CD14-positive monocyte (primary cell): ENCODE measurements around the gene PPIF. TPM values are rescaled to one million over a fixed set of nuclear protein-coding genes. Genes with fewer than 3 reads are reported as not detected.

Experiments used
- DNase-seq, 3 donors: peaks; one replicate each; pipeline ENCODE4 v3.0.0-alpha.2; 2011 to 2022
- H2AFZ ChIP-seq: 2 replicates; pipeline ENCODE4 v1.6.0; 2012; ENCODE audit warnings: mild to moderate bottlenecking, low read depth, low read length, inconsistent platforms; ENCODE audit not compliant: insufficient read depth, poor library complexity, severe bottlenecking
- H3K27ac ChIP-seq, 2 donors: 1 replicate in 1 of 2; 2 replicates in 1 of 2; pipeline ENCODE4 v1.5.1; 2012 to 2013; ENCODE audit warnings: low read length in 2 of 2, control low read depth in 1 of 2, inconsistent platforms in 1 of 2, low read depth in 1 of 2, mild to moderate bottlenecking in 1 of 2
- H3K27me3 ChIP-seq, 2 donors: one replicate each; pipeline versions ENCODE4 v1.6.0 to v1.6.1; 2011 to 2013; ENCODE audit warnings: low read length in 2 of 2; ENCODE audit not compliant: control insufficient read depth in 2 of 2, insufficient read depth in 2 of 2
- H3K36me3 ChIP-seq, 2 donors: replicated peaks in 1 of 2; 1 replicate in 1 of 2; 2 replicates in 1 of 2; pipeline versions ENCODE4 v1.5.1 to v1.6.1; 2012 to 2013; ENCODE audit warnings: low read length in 2 of 2, control low read depth in 1 of 2, inconsistent platforms in 1 of 2, mild to moderate bottlenecking in 1 of 2; ENCODE audit not compliant: insufficient read depth in 2 of 2, control insufficient read depth in 1 of 2
- H3K4me1 ChIP-seq, 2 donors: 1 replicate in 1 of 2; 2 replicates in 1 of 2; pipeline versions ENCODE4 v1.5.1 to v1.6.1; 2012 to 2013; ENCODE audit warnings: low read length in 2 of 2, control low read depth in 1 of 2, inconsistent platforms in 1 of 2, mild to moderate bottlenecking in 1 of 2, moderate library complexity in 1 of 2; ENCODE audit not compliant: insufficient read depth in 2 of 2, control insufficient read depth in 1 of 2
- H3K4me2 ChIP-seq: replicated peaks from 2 replicates; pipeline ENCODE3; 2012; ENCODE audit warnings: low read length, moderate library complexity, mild to moderate bottlenecking; ENCODE audit not compliant: poor library complexity, severe bottlenecking; ENCODE audit errors: extremely low read depth
- H3K4me3 ChIP-seq, 3 experiments: fragments of 200-600 bp in 1 of 3; sonication (generic) in 1 of 3; replicated peaks in 1 of 3; 1 replicate in 2 of 3; 2 replicates in 1 of 3; pipeline ENCODE4 v1.5.1; 2011 to 2013; ENCODE audit warnings: low read length in 3 of 3, mild to moderate bottlenecking in 3 of 3, control low read depth in 2 of 3, low read depth in 2 of 3, inconsistent platforms in 1 of 3, moderate library complexity in 1 of 3
- H3K79me2 ChIP-seq: 2 replicates; pipeline ENCODE4 v1.6.0; 2012; ENCODE audit warnings: mild to moderate bottlenecking, control low read depth, inconsistent platforms, low read length, moderate library complexity; ENCODE audit not compliant: insufficient read depth
- H3K9ac ChIP-seq: 2 replicates; pipeline ENCODE4 v1.6.0; 2017; ENCODE audit warnings: low read length, mild to moderate bottlenecking; ENCODE audit not compliant: insufficient read depth, poor library complexity, severe bottlenecking
- H3K9me3 ChIP-seq, 2 donors: replicated peaks in 1 of 2; 1 replicate in 1 of 2; 2 replicates in 1 of 2; pipeline versions ENCODE4 v1.5.1 to v1.6.1; 2012 to 2013; ENCODE audit warnings: low read length in 2 of 2, control low read depth in 1 of 2; ENCODE audit not compliant: control insufficient read depth in 1 of 2, insufficient read depth in 1 of 2
- H4K20me1 ChIP-seq: 2 replicates; pipeline ENCODE4 v1.6.0; 2012; ENCODE audit warnings: mild to moderate bottlenecking, low read length, control low read depth, moderate library complexity; ENCODE audit not compliant: insufficient read depth
- H3K27ac Mint-ChIP-seq, 7 donors: one replicate each; pipeline ENCODE4 v1.8.0; 2020; ENCODE audit warnings: mild to moderate bottlenecking in 7 of 7, mixed read lengths in 7 of 7, moderate library complexity in 6 of 7, inconsistent platforms in 2 of 7
- H3K27me3 Mint-ChIP-seq, 3 donors: one replicate each; pipeline ENCODE4 v1.8.0; 2021 to 2022; ENCODE audit warnings: low read depth in 3 of 3, mild to moderate bottlenecking in 3 of 3, mixed read lengths in 3 of 3, moderate library complexity in 3 of 3, inconsistent platforms in 1 of 3
- H3K36me3 Mint-ChIP-seq, 2 donors: one replicate each; pipeline ENCODE4 v1.8.0; 2020; ENCODE audit warnings: mixed read lengths in 2 of 2, inconsistent platforms in 1 of 2, mild to moderate bottlenecking in 1 of 2
- H3K4me1 Mint-ChIP-seq: one replicate; pipeline ENCODE4 v1.8.0; 2020; ENCODE audit warnings: mild to moderate bottlenecking, mixed read lengths
- H3K4me3 Mint-ChIP-seq, 2 donors: one replicate each; pipeline ENCODE4 v1.8.0; 2020; ENCODE audit warnings: mild to moderate bottlenecking in 2 of 2, mixed read lengths in 2 of 2, moderate library complexity in 1 of 2
- H3K9me3 Mint-ChIP-seq, 7 donors: one replicate each; pipeline ENCODE4 v1.8.0; 2020 to 2022; ENCODE audit warnings: mixed read lengths in 7 of 7, mild to moderate bottlenecking in 6 of 7, moderate library complexity in 6 of 7, inconsistent platforms in 2 of 7
- CTCF ChIP-seq: fragments of 200-600 bp; IDR thresholded peaks from one replicate; pipeline ENCODE4 v1.8.0; 2022; ENCODE audit warnings: antibody characterized with exemption, mild to moderate bottlenecking
- WGBS: methylation state at CpG from one replicate; pipeline ENCODE4 v1.1.5; 2013; ENCODE audit warnings: missing lambda C conversion rate; ENCODE audit not compliant: insufficient coverage; 5-methylcytosine and 5-hydroxymethylcytosine counted together
- intact Hi-C, 2 donors: fragments of 100-400 bp; cut with micrococcal nuclease; formaldehyde crosslinking; loops; one replicate each; pipeline versions ENCODE4 v1.15.0 to v1.15.1; 2023
- polyA plus RNA-seq, 3 donors: library from polyadenylated mRNA; depleted of rRNA in 1 of 3; unstranded in 2 of 3; stranded (reverse) in 1 of 3; fragments of 300-500 nt in 2 of 3; fragments of >200 nt in 1 of 3; fragmentation: Illumina TruSeq in 2 of 3; gene quantifications; 1 replicate in 2 of 3; 2 replicates in 1 of 3; pipeline ENCODE4 v1.2.3, GENCODE V29; 2012 to 2021

Gene PPIF
- polyA plus RNA-seq, 3 donors, result 36.6 to 1,064 (median 52.3) TPM

- Histone ChIP-seq H4K20me1 (no peaks in the 10 kb centered on the region), H2AFZ (no peak overlapping the region), H3K27me3 (no peaks in the 10 kb centered on the region), H3K9me3 (no peaks in the 10 kb centered on the region), H3K4me2 (no peak overlapping the region), H3K79me2 (no peaks in the 10 kb centered on the region), H3K4me1 (peaks cover 21 to 22% of the 10 kb centered on the region in 2 donors), H3K4me3 (no peak overlapping the region), H3K9ac (no peak overlapping the region), H3K27ac (no peak overlapping the region), H3K36me3 (no peaks in the 10 kb centered on the region)
- peak overlapping the region in 6 of 7 donors; percentile 63 to 94 (median 84) for H3K27ac Mint-ChIP-seq
- DNase-seq, result peak in 1 of 3 donors; percentile 52
- TF ChIP-seq CTCF, result no peak
- peaks cover 3 to 9% (median 7%) of the 10 kb centered on the region in 3 donors for H3K27me3 Mint-ChIP-seq
- WGBS, result no CpG with 5 or more reads among the region's 2 CpGs
- peaks cover 0 to 2% of the 10 kb centered on the region in 2 donors for H3K36me3 Mint-ChIP-seq
- peaks cover 29% of the 10 kb centered on the region for H3K4me1 Mint-ChIP-seq
- intact Hi-C loops, result loop anchor here (5.0 kb wide), 2 partner anchors 36 to 86 kb away; no protein-coding TSS in a partner anchor
- H3K9me3 Mint-ChIP-seq, result peaks cover 0 to 7% (median 3%) of the 10 kb centered on the region in 7 donors
- H3K4me3 Mint-ChIP-seq, result no peak overlapping the region
These were observed 13.8 kb upstream of the PPIF start for GRCh38 chr10:79333513-79333912.

DNA sequence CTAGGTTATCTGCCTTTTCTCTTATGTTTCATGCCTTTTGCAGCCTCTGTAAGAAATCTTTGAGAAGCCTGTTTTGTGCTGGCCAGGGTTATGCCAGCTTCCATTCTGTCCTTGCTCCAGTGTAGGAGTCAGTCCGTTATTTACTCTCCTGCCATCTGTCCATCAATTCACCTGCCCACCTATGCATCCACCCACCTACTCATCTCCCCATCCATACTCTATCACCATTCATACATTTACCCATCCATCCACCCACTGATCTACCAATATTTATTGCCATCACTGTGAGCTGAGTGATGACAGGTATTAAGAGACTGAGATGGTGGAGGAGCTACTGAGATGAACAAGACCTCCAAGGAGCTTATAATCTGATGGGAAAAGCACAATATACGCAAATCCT lies 12.7 kb upstream of the PPIF start:
- no peaks in the 10 kb centered on the region for H3K36me3 ChIP-seq
- no peaks in the 10 kb centered on the region for H3K9me3 ChIP-seq
- Mint-ChIP-seq H3K27me3 (peaks cover 3 to 7% (median 5%) of the 10 kb centered on the region in 3 donors), H3K4me1 (peaks cover 24% of the 10 kb centered on the region), H3K36me3 (peaks cover 0 to 3% of the 10 kb centered on the region in 2 donors), H3K9me3 (peaks cover 0 to 7% (median 3%) of the 10 kb centered on the region in 7 donors), H3K4me3 (no peak overlapping the region), H3K27ac (peak overlapping the region in 5 of 7 donors; percentile 19 to 81 (median 52))
- DNase-seq, result no peak
- H3K4me1 ChIP-seq, result peaks cover 15% of the 10 kb centered on the region in 2 donors
- H3K4me2 ChIP-seq, result no peak overlapping the region
- 100% methylated on average over 1 of the region's 2 CpGs for WGBS
- TF ChIP-seq CTCF, result no peak
- intact Hi-C loops, result loop anchor here (5.0 kb wide), 2 partner anchors 37 to 87 kb away; no protein-coding TSS in a partner anchor
- H2AFZ ChIP-seq, result no peak overlapping the region
- no peak overlapping the region for H3K4me3 ChIP-seq
- H3K27me3 ChIP-seq, result no peaks in the 10 kb centered on the region
- no peaks in the 10 kb centered on the region for H4K20me1 ChIP-seq
- no peak overlapping the region for H3K27ac ChIP-seq
- no peak overlapping the region for H3K9ac ChIP-seq
- no peaks in the 10 kb centered on the region for H3K79me2 ChIP-seq
